ENCODE measurements around the gene GRM5.

The GRM5 gene

DNA sequence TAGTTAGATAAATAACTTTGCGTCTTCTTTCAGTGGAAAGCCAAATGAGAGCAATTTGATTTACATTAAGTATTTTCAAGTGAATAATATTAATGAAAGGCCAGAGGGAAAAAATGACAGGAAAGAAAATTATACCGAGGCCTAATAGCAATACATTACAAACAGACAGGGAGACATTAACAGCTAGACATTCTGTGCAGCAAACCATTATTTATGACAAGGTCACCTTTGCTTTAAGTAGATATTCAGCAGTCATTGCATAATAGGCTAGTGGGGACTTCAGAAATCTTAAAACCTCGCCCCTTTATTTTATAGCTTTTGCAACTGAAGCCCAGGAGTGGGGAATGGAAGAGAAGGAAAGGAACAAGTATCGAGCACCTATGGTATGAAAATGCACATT is 321.6 kb downstream of the GRM5 start:
- no peak for TF ChIP-seq TAF1 (IDR thresholded peaks at IDR 0.05; ENCODE audit: borderline replicate concordance, insufficient read depth, low read length)

DNA sequence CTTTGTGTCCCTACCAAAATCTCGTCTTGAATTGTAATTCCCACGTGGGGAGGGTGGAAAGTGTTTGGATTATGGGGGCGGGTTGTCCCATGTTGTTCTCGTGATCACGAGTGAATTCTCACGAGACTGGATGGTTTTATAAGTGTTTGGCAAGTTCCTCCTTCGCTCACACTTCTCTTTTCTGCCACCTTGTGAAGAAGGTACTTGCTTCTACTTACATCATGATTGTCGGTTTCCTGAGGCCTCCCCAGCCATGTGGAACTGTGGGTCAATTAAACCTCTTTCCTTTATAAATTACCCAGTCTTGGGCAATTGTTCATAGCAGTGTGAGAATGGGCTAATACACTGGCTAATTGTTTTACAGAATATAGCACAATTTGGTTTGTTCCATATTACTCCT is 326.3 kb downstream of the GRM5 start:
- TF ChIP-seq TAF1 (IDR thresholded peaks at IDR 0.05; ENCODE audit: borderline replicate concordance, insufficient read depth, low read length), result no peak
- no peak for TF ChIP-seq FOXP2 (optimal IDR thresholded peaks at IDR 0.05; ENCODE audit: borderline replicate concordance, extremely low read depth, extremely low read length, insufficient read depth)
- no peak for TF ChIP-seq POLR2AphosphoS5 (IDR thresholded peaks at IDR 0.05; ENCODE audit: low read depth, low read length)
- no peak for TF ChIP-seq SIN3A (IDR thresholded peaks at IDR 0.05; ENCODE audit: borderline replicate concordance, insufficient read depth, low read length)

DNA sequence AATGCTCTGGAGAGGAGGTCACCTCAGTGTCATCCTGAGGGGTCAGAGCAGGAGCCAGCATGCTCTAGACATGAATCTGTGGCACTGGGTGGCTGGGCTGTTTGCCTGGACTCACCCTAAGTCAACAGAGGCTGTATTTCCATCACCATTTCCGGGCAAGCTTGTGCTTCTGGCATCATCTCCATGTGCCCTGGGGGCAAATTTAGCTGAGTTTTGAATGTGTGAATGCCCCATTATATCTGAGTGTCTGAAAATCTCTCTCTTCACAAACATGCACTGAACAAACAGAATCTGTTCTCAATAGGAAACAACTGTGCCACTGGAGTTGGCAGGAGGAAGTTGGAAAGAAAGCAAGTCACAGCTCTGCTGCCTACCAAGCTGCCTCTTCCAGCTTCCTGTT is 356.2 kb downstream of the GRM5 start:
- TF ChIP-seq SIN3A (IDR thresholded peaks at IDR 0.05; ENCODE audit: borderline replicate concordance, insufficient read depth, low read length) (no peak), POLR2AphosphoS5 (IDR thresholded peaks at IDR 0.05; ENCODE audit: low read depth, low read length) (no peak)

- TF ChIP-seq FOXP2 (optimal IDR thresholded peaks at IDR 0.05; ENCODE audit: borderline replicate concordance, extremely low read depth, extremely low read length, insufficient read depth) (no peak), TAF1 (IDR thresholded peaks at IDR 0.05; ENCODE audit: borderline replicate concordance, insufficient read depth, low read length) (no peak), REST (IDR thresholded peaks at IDR 0.05; ENCODE audit: insufficient read depth in 1 of 2, low read depth in 2 of 2, low read length in 2 of 2) (peak; percentile 67 to 92)
These were observed 361.3 kb downstream of the GRM5 start for GRCh38 chr11:88704485-88704884.

GRCh38 chr11:88701816-88702215 is 364.0 kb downstream of the GRM5 start:
- no peak for TF ChIP-seq FOXP2 (optimal IDR thresholded peaks at IDR 0.05; ENCODE audit: borderline replicate concordance, extremely low read depth, extremely low read length, insufficient read depth)
- no peak for TF ChIP-seq POLR2AphosphoS5 (IDR thresholded peaks at IDR 0.05; ENCODE audit: low read depth, low read length)

DNA sequence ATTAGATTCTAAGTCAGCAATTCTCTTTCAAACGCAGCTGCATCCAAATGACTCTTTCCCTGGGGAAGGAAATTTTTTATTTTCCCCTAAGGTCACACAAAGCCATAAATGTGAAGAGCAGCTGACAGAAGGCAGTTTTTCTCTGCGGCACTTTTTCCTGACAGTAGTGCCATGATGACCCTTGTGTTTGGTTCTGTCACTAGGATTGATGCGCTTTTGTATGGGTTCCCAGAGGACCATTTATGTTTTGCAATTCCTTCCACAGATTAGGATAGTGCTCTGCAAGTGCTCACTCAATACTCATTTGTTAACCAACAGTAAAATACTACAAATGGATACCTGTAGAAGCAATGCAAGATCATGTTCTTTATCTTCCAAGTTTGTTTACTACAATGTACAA is 368.6 kb downstream of the GRM5 start:
- no peak for TF ChIP-seq SIN3A (IDR thresholded peaks at IDR 0.05; ENCODE audit: borderline replicate concordance, insufficient read depth, low read length)
- TF ChIP-seq TAF1 (IDR thresholded peaks at IDR 0.05; ENCODE audit: borderline replicate concordance, insufficient read depth, low read length), result no peak
- TF ChIP-seq POLR2AphosphoS5 (IDR thresholded peaks at IDR 0.05; ENCODE audit: low read depth, low read length), result no peak
- TF ChIP-seq FOXP2 (optimal IDR thresholded peaks at IDR 0.05; ENCODE audit: borderline replicate concordance, extremely low read depth, extremely low read length, insufficient read depth), result no peak
- TF ChIP-seq REST (IDR thresholded peaks at IDR 0.05; ENCODE audit: insufficient read depth in 1 of 2, low read depth in 2 of 2, low read length in 2 of 2), result no peak

- no peak for TF ChIP-seq FOXP2 (optimal IDR thresholded peaks at IDR 0.05; ENCODE audit: borderline replicate concordance, extremely low read depth, extremely low read length, insufficient read depth)
- TF ChIP-seq REST (IDR thresholded peaks at IDR 0.05; ENCODE audit: insufficient read depth in 1 of 2, low read depth in 2 of 2, low read length in 2 of 2), result no peak
- TF ChIP-seq SIN3A (IDR thresholded peaks at IDR 0.05; ENCODE audit: borderline replicate concordance, insufficient read depth, low read length), result no peak
- TF ChIP-seq POLR2AphosphoS5 (IDR thresholded peaks at IDR 0.05; ENCODE audit: low read depth, low read length), result no peak
- no peak for TF ChIP-seq TAF1 (IDR thresholded peaks at IDR 0.05; ENCODE audit: borderline replicate concordance, insufficient read depth, low read length)
These were observed 369.9 kb downstream of the GRM5 start for GRCh38 chr11:88695689-88696414.
